Spleen (tissue), 11 donors: Measurements from ENCODE around the gene OSM. TPM values are rescaled to one million over a fixed set of nuclear protein-coding genes. Genes with fewer than 3 reads are reported as not detected.

ENCODE experiments used
- DNase-seq: peaks from one replicate; pipeline ENCODE4 v3.0.0-alpha.2; 2020
- H3K27ac ChIP-seq, 8 donors: fragments of 200-600 bp; sonication (generic) in 7 of 8; 1 replicate in 4 of 8; 2 replicates in 4 of 8; pipeline versions ENCODE4 v1.5.0 to v1.8.0; 2016 to 2021; ENCODE audit warnings: inconsistent platforms in 4 of 8, mild to moderate bottlenecking in 4 of 8, moderate library complexity in 1 of 8
- H3K27me3 ChIP-seq, 7 donors: fragments of 200-600 bp; sonication (generic) in 6 of 7; replicated peaks in 1 of 7; 1 replicate in 4 of 7; 2 replicates in 3 of 7; pipeline versions ENCODE4 v1.5.0 to v1.8.0; 2016 to 2021; ENCODE audit warnings: inconsistent platforms in 3 of 7, mild to moderate bottlenecking in 1 of 7
- H3K36me3 ChIP-seq, 6 donors: fragments of 200-600 bp; sonication (generic) in 5 of 6; 1 replicate in 4 of 6; 2 replicates in 2 of 6; pipeline versions ENCODE4 v1.5.0 to v1.8.0; 2016 to 2021; ENCODE audit warnings: inconsistent platforms in 2 of 6
- H3K4me1 ChIP-seq, 6 donors: fragments of 200-600 bp; sonication (generic) in 5 of 6; 1 replicate in 3 of 6; 2 replicates in 3 of 6; pipeline versions ENCODE4 v1.5.0 to v1.8.0; 2016 to 2021; ENCODE audit warnings: inconsistent platforms in 3 of 6
- H3K4me3 ChIP-seq, 8 donors: fragments of 200-600 bp; sonication (generic) in 7 of 8; 1 replicate in 4 of 8; 2 replicates in 4 of 8; pipeline versions ENCODE4 v1.5.0 to v1.8.0; 2016 to 2021; ENCODE audit warnings: inconsistent platforms in 4 of 8, mild to moderate bottlenecking in 4 of 8, moderate library complexity in 2 of 8
- H3K9me3 ChIP-seq, 8 donors: fragments of 200-600 bp; sonication (generic) in 7 of 8; 1 replicate in 4 of 8; 2 replicates in 4 of 8; pipeline versions ENCODE4 v1.5.0 to v1.8.0; 2016 to 2021; ENCODE audit warnings: inconsistent platforms in 4 of 8
- POLR2A ChIP-seq, 3 donors: fragments of 450-650 bp; IDR thresholded peaks; one replicate each; pipeline ENCODE4 v1.5.1; 2017; ENCODE audit warnings: antibody characterized with exemption in 3 of 3, mild to moderate bottlenecking in 1 of 3
- POLR2AphosphoS5 ChIP-seq, 3 donors: sonication (generic); formaldehyde crosslinking; IDR thresholded peaks; one replicate each; pipeline ENCODE4 v1.5.1; 2017; ENCODE audit warnings: antibody characterized with exemption in 3 of 3
- WGBS, 5 donors: extraction: QIAGEN DNeasy Blood & Tissue Kit in 3 of 5; methylation state at CpG; one replicate each; pipeline versions ENCODE4 v1.1.5 to v1.1.7; 2013 to 2018; 5-methylcytosine and 5-hydroxymethylcytosine counted together
- intact Hi-C: fragments of 100-400 bp; cut with DNase I; formaldehyde crosslinking; loops from one replicate; pipeline ENCODE4 v1.15.0; 2023; ENCODE audit warnings: low total_unique reads
- polyA plus RNA-seq, 3 donors: library from polyadenylated mRNA; stranded (reverse); fragments of 200-250 nt; gene quantifications; one replicate each; pipeline ENCODE4 v1.2.1, GENCODE V29; 2013
- total RNA-seq, 7 donors: library from RNA; depleted of rRNA in 3 of 7; stranded (reverse); fragments of >200 nt in 3 of 7; fragmentation: NEBNext Ultra II Directional in 4 of 7; extraction: Animal tissue kit (Norgen Biotek cat#: 25700) in 4 of 7; gene quantifications; one replicate each; pipeline versions ENCODE4 v1.1.0 to v1.2.1, GENCODE V29; 2016 to 2021
- TF ChIP-seq, protein P1 (sequence below), 11 experiments: fragments of 200-600 bp in 7 of 11; fragments of 450-650 bp in 4 of 11; sonication (generic) in 4 of 11; IDR thresholded peaks in 8 of 11; conservative IDR thresholded peaks in 3 of 11; 1 replicate in 7 of 11; 2 replicates in 4 of 11; pipeline versions ENCODE4 v1.4.0 to v1.8.0; 2016 to 2021; ENCODE audit warnings: antibody characterized with exemption in 11 of 11, inconsistent platforms in 4 of 11, mild to moderate bottlenecking in 1 of 11
- donor health status: healthy with polysubstance abuse.
- donor health status: DM: no; HTN: no; CAD: no; lungs with moderate emphysema.
- donor health status: DM: no; HTN: no; CAD: no.
- donor health status: Bipolar disorder and iron deficiency.
- donor health status: healthy.
- donor health status: DM: no; HTN: no; CAD: no.
- donor health status: DM: yes; HTN: yes; CAD: no.

Gene OSM
- total and polyA plus RNA-seq, 10 donors, result 1.2 to 16.8 (median 3.0) TPM

DNA sequence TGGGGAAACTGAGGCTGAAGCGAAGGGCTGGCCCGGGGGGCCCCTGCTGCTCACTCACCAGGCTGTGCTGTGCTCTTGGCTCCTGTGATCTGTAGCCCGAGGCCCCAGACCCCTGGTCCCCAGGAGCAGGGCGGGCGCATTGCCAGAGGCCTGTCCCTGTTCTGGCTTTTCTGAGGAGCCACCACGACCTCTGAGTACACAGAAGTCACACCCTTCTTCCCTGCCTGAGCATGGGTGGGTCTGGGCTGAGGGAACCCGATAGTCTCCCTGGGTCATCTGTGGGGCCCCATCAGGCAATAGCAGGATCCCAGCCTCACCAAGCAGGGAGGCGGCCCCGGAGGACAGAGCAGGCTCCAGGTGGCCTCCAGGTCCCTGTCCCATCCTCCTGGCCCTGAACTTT lies 17.5 kb upstream of the OSM start:
- Histone ChIP-seq H3K4me3 (no peak overlapping the region), H3K27ac (no peak overlapping the region), H3K9me3 (no peaks in the 10 kb centered on the region), H3K27me3 (peaks cover 0 to 10% (median 0%) of the 10 kb centered on the region in 7 donors), H3K4me1 (peaks cover 13 to 61% (median 43%) of the 10 kb centered on the region in 6 donors), H3K36me3 (peaks cover 0 to 30% (median 10%) of the 10 kb centered on the region in 6 donors)
- TF ChIP-seq POLR2AphosphoS5 (IDR thresholded peaks at IDR 0.05) (no peak), POLR2A (IDR thresholded peaks at IDR 0.05) (no peak)
- TF ChIP-seq, protein P1, sequence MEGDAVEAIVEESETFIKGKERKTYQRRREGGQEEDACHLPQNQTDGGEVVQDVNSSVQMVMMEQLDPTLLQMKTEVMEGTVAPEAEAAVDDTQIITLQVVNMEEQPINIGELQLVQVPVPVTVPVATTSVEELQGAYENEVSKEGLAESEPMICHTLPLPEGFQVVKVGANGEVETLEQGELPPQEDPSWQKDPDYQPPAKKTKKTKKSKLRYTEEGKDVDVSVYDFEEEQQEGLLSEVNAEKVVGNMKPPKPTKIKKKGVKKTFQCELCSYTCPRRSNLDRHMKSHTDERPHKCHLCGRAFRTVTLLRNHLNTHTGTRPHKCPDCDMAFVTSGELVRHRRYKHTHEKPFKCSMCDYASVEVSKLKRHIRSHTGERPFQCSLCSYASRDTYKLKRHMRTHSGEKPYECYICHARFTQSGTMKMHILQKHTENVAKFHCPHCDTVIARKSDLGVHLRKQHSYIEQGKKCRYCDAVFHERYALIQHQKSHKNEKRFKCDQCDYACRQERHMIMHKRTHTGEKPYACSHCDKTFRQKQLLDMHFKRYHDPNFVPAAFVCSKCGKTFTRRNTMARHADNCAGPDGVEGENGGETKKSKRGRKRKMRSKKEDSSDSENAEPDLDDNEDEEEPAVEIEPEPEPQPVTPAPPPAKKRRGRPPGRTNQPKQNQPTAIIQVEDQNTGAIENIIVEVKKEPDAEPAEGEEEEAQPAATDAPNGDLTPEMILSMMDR (IDR thresholded peaks at IDR 0.05 in 8 of 11, conservative IDR thresholded peaks at IDR 0.05 in 3 of 11), result no peak
- DNase-seq, result no peak
- WGBS, 5 donors, result 84 to 94% (median 91%) methylated on average over 5 to 9 of the region's 9 CpGs
- intact Hi-C loops, result loop anchor here (10.0 kb wide), 1 partner anchor 179 kb away; no protein-coding TSS in a partner anchor

DNA sequence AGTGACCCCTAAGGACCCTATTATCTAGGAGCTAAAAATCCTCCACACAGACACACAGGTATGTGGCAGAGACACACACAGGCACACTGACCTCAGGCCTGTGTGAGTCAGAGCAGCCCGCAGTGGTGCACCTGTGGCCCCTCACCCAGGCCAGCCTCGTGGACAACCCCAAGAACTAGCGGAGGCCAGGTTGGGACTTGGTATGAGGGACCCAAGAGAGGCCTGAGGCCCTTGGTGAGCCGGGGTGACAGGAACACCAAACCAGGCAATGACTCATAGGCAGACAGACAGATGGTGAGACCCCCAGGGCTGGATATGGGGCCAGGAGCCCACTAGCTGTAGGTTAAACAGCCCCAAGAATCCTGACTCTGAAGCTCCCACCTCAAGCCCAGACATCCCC lies 16.7 kb upstream of the OSM start:
- Histone ChIP-seq H3K9me3 (no peaks in the 10 kb centered on the region), H3K36me3 (peaks cover 0 to 30% (median 10%) of the 10 kb centered on the region in 6 donors), H3K4me3 (no peak overlapping the region), H3K4me1 (peaks cover 9 to 61% (median 42%) of the 10 kb centered on the region in 6 donors), H3K27ac (no peak overlapping the region), H3K27me3 (peaks cover 0 to 13% (median 0%) of the 10 kb centered on the region in 7 donors)
- WGBS, 5 donors, result 75 to 88% (median 79%) methylated on average over 3 to 4 of the region's 4 CpGs
- TF ChIP-seq, protein P1 (IDR thresholded peaks at IDR 0.05 in 8 of 11, conservative IDR thresholded peaks at IDR 0.05 in 3 of 11), result no peak
- no peak for TF ChIP-seq POLR2A (IDR thresholded peaks at IDR 0.05)
- no peak for TF ChIP-seq POLR2AphosphoS5 (IDR thresholded peaks at IDR 0.05)
- intact Hi-C loops, result loop anchor here (10.0 kb wide), 1 partner anchor 179 kb away; no protein-coding TSS in a partner anchor
- DNase-seq, result no peak

- H3K36me3 ChIP-seq, result peaks cover 0 to 30% (median 10%) of the 10 kb centered on the region in 6 donors
- TF ChIP-seq POLR2AphosphoS5 (IDR thresholded peaks at IDR 0.05) (peak in 1 of 3 donors; percentile 19), POLR2A (IDR thresholded peaks at IDR 0.05) (no peak)
- TF ChIP-seq, protein P1 (IDR thresholded peaks at IDR 0.05 in 8 of 11, conservative IDR thresholded peaks at IDR 0.05 in 3 of 11), result no peak
- 18 to 36% (median 26%) methylated on average over 3 to 7 of the region's 7 CpGs for WGBS, 5 donors
Measured at GRCh38 chr22:30282616-30283046, 16.0 kb upstream of the OSM start.

GRCh38 chr22:30280505-30280904 lies 13.9 kb upstream of the OSM start:
- WGBS, 5 donors, result 84 to 95% (median 89%) methylated on average over 8 of the region's 8 CpGs
- H3K4me1 ChIP-seq, result peaks cover 12 to 66% (median 48%) of the 10 kb centered on the region in 6 donors
- no peak for DNase-seq
- no peak overlapping the region for H3K4me3 ChIP-seq
- H3K27me3 ChIP-seq, result peaks cover 0 to 26% (median 0%) of the 10 kb centered on the region in 7 donors
- intact Hi-C loops, result loop anchor here (10.0 kb wide), 1 partner anchor 176 kb away; no protein-coding TSS in a partner anchor
- TF ChIP-seq, protein P1 (IDR thresholded peaks at IDR 0.05 in 8 of 11, conservative IDR thresholded peaks at IDR 0.05 in 3 of 11), result no peak
- no peak for TF ChIP-seq POLR2AphosphoS5 (IDR thresholded peaks at IDR 0.05)
- TF ChIP-seq POLR2A (IDR thresholded peaks at IDR 0.05), result no peak
- peaks cover 0 to 21% (median 8%) of the 10 kb centered on the region in 6 donors for H3K36me3 ChIP-seq
- H3K27ac ChIP-seq, result no peak overlapping the region
- no peaks in the 10 kb centered on the region for H3K9me3 ChIP-seq

More at GRCh38 chr22:30282616-30283046, 16.0 kb upstream of the OSM start:
- intact Hi-C loops, result loop anchor here (10.0 kb wide), 1 partner anchor 178 kb away; no protein-coding TSS in a partner anchor
- no peak for DNase-seq
- peaks cover 0 to 20% (median 0%) of the 10 kb centered on the region in 7 donors for H3K27me3 ChIP-seq
- H3K27ac ChIP-seq, result no peak overlapping the region
- peaks cover 10 to 61% (median 42%) of the 10 kb centered on the region in 6 donors for H3K4me1 ChIP-seq
- H3K9me3 ChIP-seq, result no peaks in the 10 kb centered on the region
- H3K4me3 ChIP-seq, result no peak overlapping the region
